AG09309 (cell line): ENCODE results near the gene RIMOC1.
"Not testable (repeated sequence)": the region's sequence is repeated elsewhere in the genome, so short reads cannot be mapped to it uniquely, and the experiment has no call there.

Experiments used
- DNase-seq: peaks from one replicate; pipeline ENCODE4 v3.0.0-alpha.2; 2010; ENCODE audit warnings: low read depth
- H3K4me3 ChIP-seq: 2 replicates; pipeline ENCODE4 v1.5.1; 2011; ENCODE audit warnings: mild to moderate bottlenecking, low read depth, low read length, moderate library complexity; ENCODE audit not compliant: control insufficient read depth
- TF ChIP-seq, protein P1 (sequence below): IDR thresholded peaks from 2 replicates; pipeline ENCODE4 v1.5.1; 2011; ENCODE audit warnings: mild to moderate bottlenecking, low read depth, low read length, inconsistent platforms; ENCODE audit not compliant: insufficient read depth, control insufficient read depth; ENCODE audit errors: missing control alignments

RIMOC1 gene

DNA sequence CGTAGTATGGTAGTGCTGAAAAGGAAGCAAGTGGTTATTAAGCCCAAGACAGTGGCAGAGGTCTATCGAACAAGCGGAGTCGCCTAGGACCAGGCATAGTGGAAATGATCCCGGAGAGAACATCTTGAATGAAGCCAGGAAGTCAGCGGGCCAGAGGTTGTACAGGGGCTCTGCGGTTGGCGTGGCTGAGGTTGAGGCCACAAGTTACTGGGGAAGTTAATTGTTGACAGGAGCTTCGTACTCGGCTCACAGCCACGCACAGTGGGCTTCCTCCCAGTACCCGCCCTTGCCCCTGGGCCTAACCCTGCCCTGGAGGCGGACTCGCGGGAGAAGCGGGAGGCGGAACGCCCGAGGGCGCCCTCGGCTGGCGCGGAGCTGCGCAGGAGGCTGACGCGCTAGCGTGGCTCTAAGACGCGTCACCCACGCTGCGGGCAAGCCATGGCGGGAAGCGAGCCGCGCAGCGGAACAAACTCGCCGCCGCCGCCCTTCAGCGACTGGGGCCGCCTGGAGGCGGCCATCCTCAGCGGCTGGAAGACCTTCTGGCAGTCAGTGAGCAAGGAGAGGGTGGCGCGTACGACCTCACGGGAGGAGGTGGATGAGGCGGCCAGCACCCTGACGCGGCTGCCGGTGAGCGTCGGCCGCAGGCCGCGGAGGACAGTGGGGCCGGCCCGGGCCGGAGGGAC is 20.9 kb downstream of the RIMOC1 start, which contains the start of gene FBXO4:
FBXO4 (plus strand) TSS at position 410 of the 683 bp plus-strand sequence; CDS start at position 439, 29 bp downstream.
- peak; percentile 27 for DNase-seq
- TF ChIP-seq, protein P1, sequence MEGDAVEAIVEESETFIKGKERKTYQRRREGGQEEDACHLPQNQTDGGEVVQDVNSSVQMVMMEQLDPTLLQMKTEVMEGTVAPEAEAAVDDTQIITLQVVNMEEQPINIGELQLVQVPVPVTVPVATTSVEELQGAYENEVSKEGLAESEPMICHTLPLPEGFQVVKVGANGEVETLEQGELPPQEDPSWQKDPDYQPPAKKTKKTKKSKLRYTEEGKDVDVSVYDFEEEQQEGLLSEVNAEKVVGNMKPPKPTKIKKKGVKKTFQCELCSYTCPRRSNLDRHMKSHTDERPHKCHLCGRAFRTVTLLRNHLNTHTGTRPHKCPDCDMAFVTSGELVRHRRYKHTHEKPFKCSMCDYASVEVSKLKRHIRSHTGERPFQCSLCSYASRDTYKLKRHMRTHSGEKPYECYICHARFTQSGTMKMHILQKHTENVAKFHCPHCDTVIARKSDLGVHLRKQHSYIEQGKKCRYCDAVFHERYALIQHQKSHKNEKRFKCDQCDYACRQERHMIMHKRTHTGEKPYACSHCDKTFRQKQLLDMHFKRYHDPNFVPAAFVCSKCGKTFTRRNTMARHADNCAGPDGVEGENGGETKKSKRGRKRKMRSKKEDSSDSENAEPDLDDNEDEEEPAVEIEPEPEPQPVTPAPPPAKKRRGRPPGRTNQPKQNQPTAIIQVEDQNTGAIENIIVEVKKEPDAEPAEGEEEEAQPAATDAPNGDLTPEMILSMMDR = peak; percentile 53
- H3K4me3 ChIP-seq = peak within 1 kb of the TSS; percentile 71

DNA sequence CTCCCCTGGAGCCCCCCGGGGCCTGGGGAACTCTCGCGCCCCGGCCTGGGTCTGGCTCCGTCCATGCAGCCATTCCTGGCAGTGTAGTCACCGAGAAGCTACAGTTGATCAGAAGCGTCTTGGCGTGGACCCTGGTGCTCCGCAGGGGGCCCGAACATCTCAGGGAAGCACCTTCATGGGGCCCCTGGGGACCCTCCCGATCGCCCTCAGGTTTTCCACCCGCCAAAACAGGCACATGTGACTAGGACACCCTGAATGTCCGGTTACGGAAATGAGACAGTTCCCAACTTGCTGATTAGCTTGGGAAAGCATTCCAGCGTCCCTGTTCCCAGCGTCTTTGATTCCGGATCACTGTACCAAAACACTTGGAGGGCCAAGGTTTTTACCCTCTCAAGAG is 21.4 kb downstream of the RIMOC1 start:
- H3K4me3 ChIP-seq = peak overlapping the region; percentile 71
- TF ChIP-seq, protein P1 = no peak
- DNase-seq = no peak

DNA sequence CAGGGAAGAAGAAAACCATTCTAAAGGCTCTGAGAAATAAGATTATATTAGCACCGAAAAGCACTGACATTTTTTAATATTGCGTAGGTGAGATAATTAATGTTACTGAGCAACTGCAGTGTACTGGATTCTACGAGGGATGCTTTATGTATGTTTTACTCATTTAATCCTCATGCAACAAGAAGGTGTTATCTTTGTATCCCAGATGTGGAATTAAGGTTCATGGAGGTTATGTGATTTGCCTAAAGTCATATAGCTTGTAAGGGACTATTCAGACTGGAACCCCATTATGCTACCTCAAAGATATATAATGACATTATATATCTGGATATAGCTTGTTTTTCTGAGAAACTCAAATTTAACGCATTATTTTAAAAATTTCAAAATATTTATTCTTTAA is 23.5 kb downstream of the RIMOC1 start:
- no peak overlapping the region for H3K4me3 ChIP-seq
- TF ChIP-seq, protein P1 = no peak
- DNase-seq = no peak

DNA sequence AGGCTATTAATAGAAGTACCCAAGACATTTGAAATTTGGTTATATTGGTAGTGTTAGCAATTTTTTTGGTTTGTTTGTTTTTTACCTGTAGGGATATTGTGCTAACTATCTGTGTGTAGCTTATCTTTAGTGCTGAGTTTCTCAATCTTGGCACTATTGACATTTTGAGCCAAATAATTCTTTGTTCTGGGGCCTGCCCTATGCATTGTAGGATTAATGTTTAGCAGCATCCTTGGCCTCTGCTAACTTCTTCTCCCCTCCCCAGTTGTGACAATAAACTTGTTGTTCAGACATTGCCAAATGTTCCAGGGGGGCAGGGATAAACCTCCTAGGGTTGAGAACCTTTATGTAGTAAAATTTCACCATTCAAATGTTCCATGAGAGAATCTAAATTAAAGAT is 24.9 kb downstream of the RIMOC1 start:
- TF ChIP-seq, protein P1 = no peak
- no peak for DNase-seq
- no peak overlapping the region for H3K4me3 ChIP-seq

DNA sequence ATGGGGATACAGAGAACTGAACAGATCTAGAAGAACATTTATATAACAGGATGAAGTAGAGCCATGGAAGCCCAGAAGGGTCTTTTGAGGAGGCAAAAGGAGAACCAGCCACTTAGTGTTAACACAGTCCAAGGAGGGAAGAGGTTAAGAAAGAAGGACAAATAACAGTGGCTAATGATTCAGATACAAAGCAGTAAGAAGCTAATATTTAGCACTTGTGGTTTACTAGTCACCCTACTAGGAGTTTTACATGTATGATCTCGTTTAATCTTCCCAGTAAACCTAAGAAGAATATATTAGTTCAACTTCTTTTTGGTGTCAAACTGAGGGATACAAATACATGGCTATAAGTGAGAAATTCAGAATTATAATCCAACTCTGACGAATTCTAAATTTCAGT is 28.6 kb downstream of the RIMOC1 start:
- TF ChIP-seq, protein P1 = no peak
- no peak overlapping the region for H3K4me3 ChIP-seq
- DNase-seq = no peak

DNA sequence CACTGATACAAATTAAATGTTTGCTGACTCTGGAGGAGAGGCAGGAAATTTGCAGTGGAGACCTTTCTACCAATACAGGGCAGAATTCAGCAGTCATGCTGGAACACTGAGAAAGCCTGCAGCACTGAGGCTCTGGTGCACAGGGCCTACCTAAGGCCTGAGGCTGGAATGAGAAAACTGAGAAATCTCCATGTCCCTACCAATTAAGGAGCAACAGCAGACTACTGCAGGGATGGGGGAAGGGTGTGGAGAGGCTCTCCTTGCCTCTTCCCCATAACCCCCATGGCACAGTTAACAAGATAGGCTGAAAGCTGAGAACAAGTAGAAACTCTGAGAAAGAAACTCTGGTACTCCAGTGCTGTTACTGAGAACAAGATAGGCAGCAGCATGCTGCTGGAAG is 31.4 kb downstream of the RIMOC1 start:
- no peak overlapping the region for H3K4me3 ChIP-seq
- DNase-seq = no peak
- TF ChIP-seq, protein P1 = no peak

DNA sequence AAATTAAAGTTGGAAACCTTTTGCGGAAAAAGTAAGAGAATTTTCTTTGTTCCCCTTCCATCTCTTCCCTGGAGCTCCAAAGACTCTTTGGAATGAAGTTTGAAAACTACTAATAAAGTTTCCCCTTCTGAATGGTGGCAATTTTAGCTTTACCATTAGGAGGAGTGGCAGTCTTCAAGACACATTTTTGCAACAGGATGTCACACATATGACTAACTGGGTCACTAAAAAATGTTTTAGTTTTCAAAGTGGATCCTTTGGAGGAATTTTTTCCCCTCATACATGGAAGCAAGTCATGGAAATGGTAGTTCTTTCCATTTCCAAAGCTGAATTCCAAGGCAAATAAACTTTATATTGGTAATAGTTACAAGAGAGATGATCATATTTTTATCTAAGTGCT is 36.5 kb downstream of the RIMOC1 start:
- TF ChIP-seq, protein P1 = no peak
- DNase-seq = no peak
- H3K4me3 ChIP-seq = no peak overlapping the region

DNA sequence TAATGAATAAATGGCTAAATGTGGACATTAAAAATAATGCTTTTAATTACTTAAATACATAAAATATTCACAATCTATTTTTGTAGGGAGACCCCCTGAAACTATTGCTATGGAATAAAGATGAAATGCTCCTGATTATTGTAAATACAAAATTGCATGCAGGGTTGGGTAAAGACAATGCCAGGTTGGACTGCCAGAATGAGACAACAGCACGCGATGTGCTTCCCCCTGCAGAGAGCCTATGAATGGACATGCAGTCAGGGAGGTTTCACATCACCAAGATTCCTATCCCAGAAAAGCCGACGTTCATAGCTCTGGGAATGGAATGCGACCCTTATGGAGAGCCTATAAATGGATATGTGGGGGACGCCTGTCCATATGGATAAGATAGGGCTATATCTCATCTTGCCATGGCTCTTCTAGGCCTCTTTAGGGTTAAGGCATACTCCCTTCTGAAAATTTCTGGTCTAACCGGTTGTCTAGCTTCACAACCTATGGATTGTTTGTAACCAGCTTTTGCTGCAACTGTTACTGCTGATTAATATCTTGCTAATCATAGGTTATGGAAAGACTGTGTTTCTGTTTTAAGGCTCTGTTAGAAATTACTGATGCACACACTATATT is 41.3 kb downstream of the RIMOC1 start:
- DNase-seq, H3K4me3 ChIP-seq: not testable (repeated sequence)
